LHCN-M2 (cell line): ENCODE results near the gene NCKAP1. TPM values are rescaled to one million over a fixed set of nuclear protein-coding genes. Genes with fewer than 3 reads are reported as not detected.
A peak's percentile ranks its signal among the peaks of the same experiment; 100 is the strongest.

ENCODE experiments used
- DNase-seq: peaks from one replicate; pipeline ENCODE4 v3.0.0-alpha.2; 2012; ENCODE audit warnings: low read depth
- total RNA-seq: library from RNA; depleted of rRNA; stranded (reverse); fragments of >200 nt; gene quantifications from 2 replicates; pipeline ENCODE4 v1.2.3, GENCODE V29; 2014

The NCKAP1 gene
- total RNA-seq, 1 experiment from 2014 or later: 168 TPM

DNA sequence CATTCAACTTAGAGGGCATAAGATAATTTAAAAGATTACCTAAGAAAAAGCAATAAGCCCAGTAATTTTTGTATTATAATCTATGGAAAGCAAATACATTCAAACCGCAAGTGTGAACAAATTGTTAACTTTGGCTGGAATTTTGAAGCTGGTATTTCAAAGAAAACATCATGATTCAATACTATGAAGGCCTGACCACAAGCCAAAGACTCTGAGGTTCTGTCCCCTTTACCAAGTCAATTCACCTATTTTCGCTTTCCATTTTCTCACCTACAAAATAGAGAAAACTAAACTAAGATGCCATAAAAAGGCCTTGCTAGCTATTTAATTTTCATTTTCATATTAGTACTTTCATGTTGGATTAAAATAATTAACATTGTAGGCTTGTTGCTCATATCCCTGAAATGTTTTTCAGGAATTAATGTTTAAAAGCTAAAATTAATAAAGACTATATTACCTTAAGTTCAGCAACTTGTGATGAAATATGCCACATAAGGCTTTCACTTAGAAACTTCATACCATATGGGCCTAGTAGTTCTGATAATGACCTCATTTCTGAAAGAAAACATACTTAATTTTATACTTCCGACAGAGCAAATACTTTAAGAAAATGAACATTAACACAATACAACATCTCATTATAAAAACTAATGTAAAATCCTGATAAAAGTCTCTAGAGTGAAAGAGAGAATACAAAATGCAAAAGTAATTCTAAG is 86.2 kb downstream of the NCKAP1 start:
- peak; percentile 9 for DNase-seq

DNA sequence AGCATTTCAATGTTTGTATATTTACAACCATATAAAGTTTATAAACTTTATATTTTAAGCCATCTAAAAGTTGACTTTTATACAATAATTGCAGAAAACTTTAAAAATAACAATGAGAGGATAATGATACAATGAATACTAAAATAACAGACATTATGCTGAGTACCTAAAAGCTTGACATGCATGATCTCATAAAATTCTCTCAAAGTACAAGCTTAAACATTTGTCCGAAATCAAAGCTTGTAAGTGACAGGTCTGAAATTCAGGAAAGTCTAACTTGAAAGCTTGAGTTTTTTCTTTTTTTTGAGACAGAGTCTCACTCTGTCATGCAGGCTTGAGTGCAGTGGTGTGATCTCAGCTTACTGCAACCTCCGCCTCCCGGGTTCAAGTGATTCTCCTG is 87.7 kb downstream of the NCKAP1 start:
- no peak for DNase-seq

DNA sequence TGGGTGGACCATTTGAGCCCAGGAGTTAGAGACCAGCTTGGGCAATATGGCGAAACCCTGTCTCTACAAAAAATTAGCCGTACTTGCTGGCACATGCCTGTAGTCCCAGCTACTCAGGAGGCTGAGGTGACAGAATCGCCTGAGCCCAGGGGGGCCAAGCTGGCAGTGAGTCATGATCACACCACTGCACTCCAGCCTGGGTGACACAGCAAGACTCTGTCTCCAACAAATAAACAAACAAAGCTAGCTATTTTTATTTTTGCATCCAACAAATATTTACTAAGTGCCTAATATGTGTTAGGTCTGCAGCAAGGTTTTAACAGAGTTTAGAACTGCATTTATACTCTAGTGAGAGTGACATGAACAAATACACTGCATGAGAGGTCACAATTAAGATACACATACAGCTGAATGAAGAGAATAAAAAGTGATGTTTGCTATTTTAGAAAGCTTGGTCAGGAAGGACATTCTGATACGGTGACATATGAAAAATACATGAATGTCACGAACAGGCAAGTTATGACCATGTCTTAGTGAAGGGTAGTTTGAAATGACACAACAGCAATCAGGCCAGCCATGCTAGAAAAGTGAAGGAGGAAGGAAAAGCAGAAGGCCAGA is 88.6 kb downstream of the NCKAP1 start:
- DNase-seq: peak; percentile 39

DNA sequence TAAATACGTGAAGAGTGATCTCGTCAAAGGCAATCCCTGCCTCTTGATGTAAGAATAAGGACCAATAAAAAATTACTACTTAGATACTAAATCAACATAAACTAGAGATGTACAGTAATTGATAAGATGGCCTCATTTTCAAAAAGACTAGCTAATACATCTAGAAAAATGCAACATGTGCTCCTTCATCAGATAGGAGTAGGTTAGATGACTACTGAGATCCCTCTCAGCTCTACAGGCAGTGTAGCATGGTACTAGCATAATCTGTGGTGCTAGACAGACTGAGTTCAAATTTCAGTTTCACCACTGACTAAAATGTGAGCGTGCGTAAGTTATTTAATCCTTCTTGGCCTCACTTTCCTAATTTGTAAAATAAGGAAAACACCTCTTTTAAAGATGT is 89.2 kb downstream of the NCKAP1 start:
- no peak for DNase-seq

DNA sequence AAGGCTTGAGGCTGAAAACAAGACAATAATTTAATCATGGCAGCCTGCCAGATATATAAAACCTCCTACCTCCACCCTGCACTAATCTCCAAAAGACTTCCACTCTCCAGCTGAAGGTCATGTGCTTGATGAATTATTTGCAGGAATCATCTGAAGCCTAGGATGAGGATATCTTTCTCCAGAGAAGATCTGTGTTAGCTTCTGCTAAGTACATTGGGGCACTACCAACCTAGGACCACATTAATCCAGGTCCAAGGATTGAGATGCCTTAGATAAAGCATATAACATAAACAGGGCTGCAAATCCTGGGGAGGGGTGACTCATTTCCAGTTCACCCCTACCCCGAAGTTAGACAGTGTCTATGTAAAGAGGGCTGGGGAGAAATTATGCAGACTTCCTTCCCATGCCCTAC is 91.3 kb downstream of the NCKAP1 start:
- no peak for DNase-seq

DNA sequence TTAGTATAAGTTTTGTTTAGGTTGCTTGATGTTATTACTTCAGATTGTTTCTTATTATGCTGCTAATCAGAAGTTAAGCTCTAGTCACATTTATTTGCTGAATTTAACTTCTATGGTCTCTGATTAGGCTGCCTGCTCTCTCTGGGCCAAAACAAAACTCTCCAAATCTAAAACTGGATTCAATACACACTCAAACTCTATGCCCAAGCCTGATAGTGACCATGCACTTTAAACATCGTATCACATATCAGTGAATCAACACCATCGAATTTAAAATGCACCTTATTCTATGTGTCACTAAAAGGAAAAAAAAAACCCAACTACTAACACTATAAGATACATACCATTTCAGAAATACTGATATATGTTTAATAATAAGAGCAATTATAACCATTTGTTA is 94.9 kb downstream of the NCKAP1 start:
- DNase-seq: no peak

DNA sequence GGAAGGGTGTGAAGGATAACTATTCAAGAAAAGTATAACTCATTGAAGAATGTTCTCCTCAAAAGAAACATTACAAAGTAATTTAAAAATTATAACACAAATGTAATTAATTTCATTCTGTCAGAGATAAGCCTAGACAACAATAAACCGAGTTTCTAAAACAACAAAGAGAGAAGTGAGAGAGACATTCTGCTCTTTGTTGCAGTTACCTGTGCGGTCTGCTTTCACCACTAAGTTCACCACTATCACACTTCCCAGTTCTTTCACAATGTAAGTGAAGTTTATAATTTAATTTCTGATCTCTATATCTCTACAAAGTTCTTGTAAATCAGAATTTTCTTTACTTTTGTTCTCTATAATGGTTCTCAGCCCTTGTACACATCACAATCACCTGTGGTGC is 95.5 kb downstream of the NCKAP1 start:
- no peak for DNase-seq

DNA sequence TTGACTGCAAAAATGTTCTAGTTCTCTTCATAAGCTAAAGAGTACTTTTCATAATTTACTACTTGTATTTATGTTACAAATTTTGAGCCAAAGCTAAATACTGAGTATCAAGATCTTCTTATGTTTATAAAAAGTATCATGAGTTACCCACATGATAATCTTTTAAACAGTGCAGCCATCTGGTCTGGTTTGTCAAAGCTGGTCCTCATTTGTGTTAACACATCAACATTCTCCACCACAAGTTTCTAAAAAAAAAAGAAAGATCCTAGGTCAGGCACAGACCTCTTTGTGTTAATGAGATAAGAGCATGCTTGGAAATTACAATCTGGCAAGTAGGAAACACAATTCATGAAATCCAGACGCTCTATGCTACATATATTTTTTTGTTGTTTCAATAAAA is 96.3 kb downstream of the NCKAP1 start:
- DNase-seq: peak; percentile 37

DNA sequence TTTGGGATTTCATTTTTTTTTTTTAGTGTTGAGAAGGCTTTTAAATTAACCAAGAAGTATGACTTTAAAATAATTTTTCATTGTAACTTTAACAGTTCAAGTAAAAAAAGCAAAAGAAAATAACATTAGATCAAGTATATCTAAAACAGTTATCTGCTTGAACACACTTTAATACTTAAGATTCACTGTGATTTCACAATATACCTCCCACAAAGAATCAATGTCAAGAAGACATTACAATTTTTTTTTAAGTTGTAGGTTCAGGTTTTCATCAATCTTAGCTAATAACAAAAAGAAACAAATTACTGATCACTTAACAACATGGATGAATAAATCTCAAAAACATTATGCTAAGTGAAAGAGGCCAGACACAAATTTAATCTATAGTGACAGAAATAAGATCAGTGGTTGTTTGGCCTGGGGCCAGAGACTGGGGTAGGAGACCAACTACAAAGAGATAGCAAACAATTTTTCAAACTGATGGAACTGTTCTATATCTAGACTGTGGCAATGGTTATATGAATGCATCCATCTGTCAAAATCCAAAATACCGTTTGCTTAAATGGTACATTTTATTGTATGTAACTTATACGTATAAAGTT is 97.0 kb downstream of the NCKAP1 start:
- no peak for DNase-seq

DNA sequence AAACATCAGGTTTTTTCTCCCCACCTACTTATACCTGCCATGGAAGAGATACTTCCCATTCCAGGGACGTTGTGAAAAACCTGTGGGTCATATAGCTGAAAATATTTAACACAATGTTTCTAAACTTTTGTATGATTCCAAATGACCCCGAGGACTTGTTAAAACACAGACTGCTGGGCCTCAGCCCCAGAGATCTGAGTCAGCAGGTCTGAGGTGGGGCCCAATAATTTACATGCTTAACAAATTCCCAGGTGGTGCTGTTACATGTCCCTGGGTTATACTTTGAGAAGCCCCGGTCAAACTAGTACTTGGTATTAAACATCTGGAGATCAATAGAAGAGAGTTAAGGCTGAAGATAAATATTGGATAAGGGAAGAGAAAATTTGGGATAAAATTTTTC is 100.4 kb downstream of the NCKAP1 start:
- no peak for DNase-seq

DNA sequence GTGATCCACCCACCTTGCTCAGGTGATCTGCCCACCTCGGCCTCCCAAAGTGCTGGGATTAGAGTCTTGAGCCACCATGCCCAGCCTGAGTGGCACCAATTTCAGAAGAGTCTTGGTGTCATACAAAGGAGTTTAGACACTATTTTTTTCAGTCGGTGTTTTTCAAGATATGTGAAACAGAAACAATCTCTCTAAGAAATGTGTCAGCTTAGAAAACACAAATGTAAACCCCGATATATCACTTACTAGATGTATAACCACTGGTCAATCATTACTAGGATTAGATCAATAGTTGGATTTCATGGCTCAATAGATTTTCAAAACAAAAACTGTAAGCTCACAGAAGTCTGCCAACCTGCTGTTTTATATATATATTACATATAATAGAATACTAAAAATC is 104.6 kb downstream of the NCKAP1 start:
- no peak for DNase-seq

DNA sequence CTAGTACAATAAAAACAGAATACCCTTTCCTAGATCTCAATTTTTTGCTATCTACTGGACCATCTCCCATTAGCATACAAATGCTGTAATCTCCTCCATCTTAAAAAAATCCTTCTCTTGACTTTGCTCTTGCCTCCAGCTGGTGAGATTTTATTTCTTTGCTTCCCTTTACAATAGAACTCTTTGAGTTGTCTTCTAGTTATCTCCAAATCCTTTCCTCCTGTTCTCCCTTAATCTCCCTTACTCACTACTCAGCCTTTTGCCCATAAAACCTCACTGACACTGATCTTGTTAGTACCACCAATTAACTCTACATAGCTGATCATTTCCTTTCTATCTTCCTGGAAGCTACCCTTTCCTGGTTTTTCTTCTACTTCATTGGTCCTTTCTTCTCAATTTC is 108.3 kb downstream of the NCKAP1 start:
- DNase-seq: no peak

DNA sequence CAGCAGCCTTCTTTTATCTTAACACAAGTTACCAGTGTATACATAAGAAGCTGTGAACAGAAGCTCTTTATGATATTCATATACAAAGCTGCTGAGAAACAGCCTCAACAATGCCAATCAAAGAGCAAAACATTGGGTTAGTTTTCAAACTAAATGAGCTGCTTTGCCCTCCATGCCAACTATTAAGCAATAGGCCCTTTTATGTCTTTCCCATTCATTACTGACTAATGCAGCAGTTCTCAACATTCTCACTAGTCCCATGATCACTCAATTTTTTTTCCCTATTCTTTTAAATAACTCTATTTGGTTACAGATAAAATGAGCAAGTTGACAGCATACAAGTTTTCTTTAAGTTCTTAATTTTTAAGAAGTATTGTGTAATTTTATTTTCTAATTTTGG is 114.0 kb downstream of the NCKAP1 start:
- peak; percentile 42 for DNase-seq

DNA sequence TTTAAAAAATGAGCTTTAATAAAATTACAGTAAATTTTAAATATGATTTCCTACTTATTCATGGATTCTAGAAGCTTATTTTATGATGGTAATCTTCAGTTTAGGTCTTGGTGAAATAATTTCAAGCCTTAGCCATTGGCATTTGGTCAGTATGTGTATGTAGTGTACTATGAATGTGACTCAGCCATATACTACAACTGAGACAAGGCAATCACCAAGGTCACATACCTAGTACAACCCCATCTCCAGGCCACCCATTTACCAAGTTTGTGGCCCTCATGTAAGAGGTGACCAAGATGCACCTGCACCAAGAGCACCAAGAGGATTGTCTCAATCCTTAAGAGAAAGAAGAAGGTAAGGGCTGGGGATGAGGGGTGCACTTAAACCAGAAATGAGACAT is 117.0 kb downstream of the NCKAP1 start:
- DNase-seq: no peak

DNA sequence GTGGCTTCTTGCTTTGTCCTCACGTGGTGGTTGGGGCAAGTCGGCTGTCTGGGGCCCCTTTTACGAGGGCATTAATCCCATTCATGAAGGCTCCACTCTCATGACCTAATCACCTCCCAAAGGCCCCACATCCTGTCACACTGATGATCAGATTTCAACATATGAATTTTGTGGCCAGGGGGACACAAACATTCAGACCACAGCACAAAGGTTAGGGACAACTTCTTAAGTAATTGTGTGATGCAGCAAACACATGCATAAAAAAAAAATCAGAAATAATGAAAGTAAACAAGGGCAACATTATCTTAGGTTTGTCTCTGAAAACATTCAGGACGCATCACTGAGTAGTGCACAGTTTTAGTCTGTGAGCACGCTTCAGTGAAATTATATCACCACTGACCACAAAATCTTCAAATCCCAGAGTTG is 117.6 kb downstream of the NCKAP1 start:
- peak; percentile 12 for DNase-seq

DNA sequence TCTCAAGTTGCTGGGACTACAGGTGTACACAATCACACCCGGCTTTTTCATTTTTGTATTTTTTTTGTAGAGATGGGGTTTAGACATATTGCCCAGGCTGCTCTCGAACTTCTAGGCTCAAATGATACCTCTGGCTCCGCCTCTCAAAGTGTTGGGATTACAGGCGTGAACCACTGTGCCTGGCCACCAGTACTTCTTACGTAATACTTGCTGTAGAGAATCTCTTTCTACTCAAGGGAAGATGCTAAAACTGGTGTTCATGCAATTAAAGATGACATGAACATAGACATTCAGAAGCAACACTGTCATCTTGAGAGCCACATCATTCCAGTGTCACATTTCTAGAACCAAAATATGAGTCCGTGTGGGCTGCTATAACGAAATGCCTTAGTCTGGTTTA is 118.2 kb downstream of the NCKAP1 start:
- no peak for DNase-seq

DNA sequence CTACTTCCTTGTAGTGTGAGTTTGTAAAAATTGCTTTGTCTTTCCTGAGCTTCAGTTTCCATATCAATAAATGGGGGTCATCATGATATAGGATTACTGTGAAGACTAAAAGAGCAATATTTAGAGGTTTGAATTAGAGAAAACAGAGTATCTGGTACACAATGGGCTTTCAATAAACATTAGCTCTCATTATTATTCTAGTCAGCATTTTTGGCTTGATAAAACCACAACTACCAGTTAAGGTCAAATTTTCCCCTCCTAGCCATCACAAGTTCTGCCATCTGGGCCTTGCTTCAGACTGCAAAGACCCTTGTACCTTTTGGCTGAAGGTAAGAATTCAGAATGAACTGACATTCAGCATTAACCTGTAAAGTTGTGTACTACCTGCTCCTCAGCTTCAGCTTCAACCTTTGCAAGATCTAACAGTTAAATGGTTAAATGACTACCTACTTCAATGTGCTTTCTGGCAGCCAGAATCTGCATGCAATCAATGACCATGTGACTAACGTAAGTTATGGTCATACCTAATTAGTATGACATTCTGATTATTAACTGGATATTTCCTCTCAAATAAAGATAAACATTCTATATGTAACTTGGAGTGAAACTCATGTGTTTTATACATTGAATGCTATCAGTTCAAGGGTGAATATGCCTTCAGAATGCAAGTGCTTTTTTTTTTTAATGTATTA is 119.2 kb downstream of the NCKAP1 start:
- DNase-seq: no peak

DNA sequence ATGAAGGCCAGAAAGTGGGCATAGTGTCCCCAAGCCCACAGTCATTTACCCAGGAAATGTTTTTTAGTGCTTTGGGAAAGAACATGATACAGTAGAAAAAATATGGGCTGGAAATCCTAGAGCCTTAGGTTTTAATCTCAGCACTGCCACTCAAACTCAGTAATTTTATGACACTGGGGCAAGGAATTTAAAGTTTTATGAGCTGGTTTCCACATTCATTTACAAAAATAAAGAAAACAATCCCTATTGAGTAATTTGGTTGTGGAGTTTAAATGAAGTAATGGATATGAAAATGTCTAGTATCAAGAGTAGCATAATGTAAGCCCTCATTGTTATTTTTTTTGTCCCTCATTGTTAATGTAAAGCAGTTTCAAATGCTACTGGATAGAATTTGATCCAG is 120.3 kb downstream of the NCKAP1 start:
- peak; percentile 21 for DNase-seq

DNA sequence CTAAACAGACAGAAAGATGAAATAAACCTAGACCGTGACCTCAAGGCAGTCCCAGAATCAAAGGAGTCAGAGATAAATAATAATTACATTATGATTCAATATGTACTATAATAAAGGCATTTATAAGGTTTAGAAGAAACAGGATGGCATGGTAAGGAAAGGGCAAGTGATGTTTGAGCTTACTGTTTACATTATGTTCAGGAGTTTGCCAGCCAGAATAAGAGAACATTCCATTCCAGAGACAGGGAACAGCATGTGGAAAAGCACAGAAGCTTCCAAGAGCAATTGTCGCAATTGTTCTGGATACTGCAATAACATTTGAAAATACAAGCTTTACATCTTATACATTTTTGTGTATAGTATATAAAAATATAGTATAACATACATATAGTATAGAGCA is 121.8 kb downstream of the NCKAP1 start:
- no peak for DNase-seq

DNA sequence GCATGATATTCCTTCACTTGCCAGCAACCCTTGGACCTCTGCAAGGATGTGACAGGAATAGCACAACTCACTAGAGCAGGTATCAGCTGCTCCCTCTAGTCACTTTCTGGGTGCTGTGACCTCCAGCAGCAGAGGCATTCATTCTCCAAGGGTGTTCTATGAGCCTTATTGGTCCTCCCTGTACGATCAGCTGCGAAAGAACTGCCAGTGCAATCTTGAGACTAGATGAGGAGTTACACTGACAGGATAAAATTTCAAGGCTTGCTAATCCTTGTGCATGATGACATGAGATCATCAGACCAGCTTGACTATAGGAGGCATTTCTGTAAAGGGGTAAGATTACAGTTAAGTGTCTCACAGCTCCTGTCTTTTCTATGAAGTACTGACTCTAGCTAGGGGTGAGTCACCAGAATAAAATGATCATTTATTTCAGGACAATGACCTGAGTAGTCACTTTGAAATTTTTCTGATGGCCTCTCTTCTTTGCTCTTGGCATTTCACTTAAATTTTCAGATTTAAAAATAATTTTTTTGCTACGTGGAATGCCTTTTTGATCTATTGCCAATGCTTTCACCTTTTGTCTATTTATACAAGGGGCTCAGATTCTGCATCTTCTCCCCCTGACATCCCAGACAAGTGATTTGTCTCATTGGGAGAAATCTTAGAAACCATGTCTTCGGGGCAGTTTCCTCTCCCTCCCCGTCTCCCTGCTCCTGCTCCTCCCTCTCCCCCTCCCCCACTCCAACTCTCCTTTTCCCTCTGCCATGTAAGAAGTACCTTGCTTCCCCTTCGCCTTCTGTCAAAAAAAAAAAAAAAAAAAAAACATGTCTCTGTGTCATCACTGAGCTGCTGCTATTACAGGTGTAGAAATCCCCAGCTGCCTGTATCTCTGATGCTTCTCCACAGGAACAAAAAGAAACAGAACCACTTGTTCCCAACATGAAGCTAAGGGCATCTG is 122.6 kb downstream of the NCKAP1 start:
- peak; percentile 94 for DNase-seq

DNA sequence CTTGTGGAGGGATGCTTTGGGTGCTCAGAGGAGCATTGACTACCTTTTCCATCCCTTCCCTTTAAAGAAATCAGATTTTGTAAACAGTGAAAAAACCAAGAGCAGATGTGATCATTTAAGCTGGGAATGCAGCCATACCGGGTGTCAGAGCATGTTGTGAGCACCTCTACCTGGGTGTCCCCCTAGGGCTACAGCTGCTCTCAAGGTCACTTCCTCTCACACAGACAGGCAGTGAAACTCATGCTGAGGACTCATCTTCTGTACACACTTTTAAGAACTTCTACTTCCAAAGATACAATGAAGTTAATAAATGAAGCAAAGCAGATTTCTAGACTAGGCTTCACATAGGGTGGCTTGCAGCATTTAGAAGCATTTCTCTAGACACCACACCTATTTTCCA is 123.4 kb downstream of the NCKAP1 start:
- no peak for DNase-seq
